Skin of body (tissue), 2 donors: ENCODE data around the gene SMU1. TPM values are rescaled to one million over a fixed set of nuclear protein-coding genes. Genes with fewer than 3 reads are reported as not detected.
"Not testable (repeated sequence)": the region's sequence is repeated elsewhere in the genome, so short reads cannot be mapped to it uniquely, and the experiment has no call there.

Experiments
- DNase-seq: peaks from one replicate; lab custom pipeline; 2025; lab: John Stamatoyannopoulos, UW
- total RNA-seq: library from RNA; depleted of rRNA; stranded (reverse); fragments of >200 nt; gene quantifications from one replicate; pipeline ENCODE4 v1.2.3, GENCODE V29; 2014

The SMU1 gene
- total RNA-seq, 1 donor from 2014 or later = 25.7 TPM

GRCh38 chr9:33014665-33015014, 61.8 kb downstream of the SMU1 start:
- DNase-seq = no peak

- no peak for DNase-seq
Measured at GRCh38 chr9:33013962-33014664, 62.4 kb downstream of the SMU1 start.

- no peak for DNase-seq
Measured at GRCh38 chr9:33012328-33013069, 64.0 kb downstream of the SMU1 start.

- DNase-seq = no peak
Measured at GRCh38 chr9:33011831-33012230, 64.6 kb downstream of the SMU1 start.

- no peak for DNase-seq
Measured at GRCh38 chr9:33007755-33008154, 68.7 kb downstream of the SMU1 start.

GRCh38 chr9:33005335-33005734, 71.1 kb downstream of the SMU1 start:
- not testable (repeated sequence) for DNase-seq

GRCh38 chr9:33000682-33001055, 75.8 kb downstream of the SMU1 start:
- DNase-seq = not testable (repeated sequence)

GRCh38 chr9:32992595-32993238, 83.8 kb downstream of the SMU1 start:
- no peak for DNase-seq

- DNase-seq = no peak
Measured at GRCh38 chr9:32991897-32992594, 84.4 kb downstream of the SMU1 start.

Other genes with a start within 250 kb of the SMU1 start
- 34.0 TPM for gene APTX, start 75.0 kb downstream of the SMU1 start, total RNA-seq
- 66.0 TPM for gene DNAJA1, start 51.4 kb downstream of the SMU1 start, total RNA-seq
- gene B4GALT1, start 90.7 kb upstream of the SMU1 start, total RNA-seq = 30.8 TPM
- not detected for gene SPINK4, start 163.5 kb upstream of the SMU1 start, total RNA-seq
- 64.7 TPM for gene BAG1, start 188.0 kb upstream of the SMU1 start, total RNA-seq
- gene CHMP5, start 188.4 kb upstream of the SMU1 start, total RNA-seq = 53.4 TPM
- gene NFX1, start 213.8 kb upstream of the SMU1 start, total RNA-seq = 29.0 TPM